Panc1 (cell line): ENCODE results near the gene ASH1L.

Source experiments
- POLR2AphosphoS5 ChIP-seq: IDR thresholded peaks from 2 replicates; pipeline ENCODE4 v1.6.1; 2012; ENCODE audit warnings: mild to moderate bottlenecking, low read depth, low read length, moderate library complexity
- REST ChIP-seq, 2 experiments: IDR thresholded peaks; 2 replicates each; pipeline ENCODE4 v1.6.1; 2011 to 2012; ENCODE audit warnings: low read depth in 2 of 2, control low read depth in 1 of 2, low read length in 1 of 2, mild to moderate bottlenecking in 1 of 2, moderate library complexity in 1 of 2; ENCODE audit not compliant: insufficient read depth in 1 of 2
- SIN3A ChIP-seq: IDR thresholded peaks from 2 replicates; pipeline ENCODE4 v1.6.1; 2012; ENCODE audit warnings: low read depth, mild to moderate bottlenecking, low read length, moderate library complexity, borderline replicate concordance; ENCODE audit not compliant: insufficient read depth
- TCF7L2 ChIP-seq: IDR thresholded peaks from 2 replicates; pipeline ENCODE4 v1.6.1; 2011; ENCODE audit warnings: mild to moderate bottlenecking, low read depth, low read length, inconsistent platforms
- TF ChIP-seq, protein P1 (sequence below): fragments of 450-650 bp; IDR thresholded peaks from 2 replicates; pipeline ENCODE4 v1.5.1; 2017; ENCODE audit warnings: mild to moderate bottlenecking

DNA sequence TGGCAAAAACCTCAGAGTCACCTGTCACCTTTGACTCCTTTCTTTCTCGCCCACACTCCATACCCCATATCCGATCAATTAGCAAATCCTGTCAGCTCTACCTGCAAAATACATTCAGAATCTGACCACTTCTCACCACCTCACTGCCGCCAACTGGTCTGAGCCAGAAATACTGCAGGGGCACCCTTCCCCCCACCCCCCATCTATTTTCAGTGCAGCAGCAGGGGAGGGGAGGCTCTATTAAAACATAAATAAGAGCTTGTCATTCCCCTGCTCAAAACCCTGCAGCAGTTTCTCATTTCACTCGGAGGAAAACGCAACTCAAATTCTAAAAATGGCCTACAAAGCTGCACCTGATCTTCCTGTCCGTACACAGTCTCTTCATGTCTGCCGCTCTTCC lies 265.2 kb downstream of the ASH1L start:
- TF ChIP-seq, protein P1, sequence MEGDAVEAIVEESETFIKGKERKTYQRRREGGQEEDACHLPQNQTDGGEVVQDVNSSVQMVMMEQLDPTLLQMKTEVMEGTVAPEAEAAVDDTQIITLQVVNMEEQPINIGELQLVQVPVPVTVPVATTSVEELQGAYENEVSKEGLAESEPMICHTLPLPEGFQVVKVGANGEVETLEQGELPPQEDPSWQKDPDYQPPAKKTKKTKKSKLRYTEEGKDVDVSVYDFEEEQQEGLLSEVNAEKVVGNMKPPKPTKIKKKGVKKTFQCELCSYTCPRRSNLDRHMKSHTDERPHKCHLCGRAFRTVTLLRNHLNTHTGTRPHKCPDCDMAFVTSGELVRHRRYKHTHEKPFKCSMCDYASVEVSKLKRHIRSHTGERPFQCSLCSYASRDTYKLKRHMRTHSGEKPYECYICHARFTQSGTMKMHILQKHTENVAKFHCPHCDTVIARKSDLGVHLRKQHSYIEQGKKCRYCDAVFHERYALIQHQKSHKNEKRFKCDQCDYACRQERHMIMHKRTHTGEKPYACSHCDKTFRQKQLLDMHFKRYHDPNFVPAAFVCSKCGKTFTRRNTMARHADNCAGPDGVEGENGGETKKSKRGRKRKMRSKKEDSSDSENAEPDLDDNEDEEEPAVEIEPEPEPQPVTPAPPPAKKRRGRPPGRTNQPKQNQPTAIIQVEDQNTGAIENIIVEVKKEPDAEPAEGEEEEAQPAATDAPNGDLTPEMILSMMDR: no peak
- TF ChIP-seq REST (IDR thresholded peaks at IDR 0.05; ENCODE audit: insufficient read depth in 1 of 2, low read depth in 2 of 2, low read length in 1 of 2) (no peak), POLR2AphosphoS5 (no peak), SIN3A (no peak), TCF7L2 (no peak)
